Natural killer cell (primary cell): ENCODE data around the gene GALNT17. TPM values are rescaled to one million over a fixed set of nuclear protein-coding genes. Genes with fewer than 3 reads are reported as not detected.

Experiments used
- ATAC-seq, 3 donors: fragments of 150-1000 bp in 2 of 3; fragments of 200-7000 bp in 1 of 3; cut with Tn5 transposase; 1 replicate in 1 of 3; 2 replicates in 2 of 3; pipeline ENCODE4 v1.10.0; 2021; ENCODE audit warnings: mild to moderate bottlenecking in 2 of 3, moderate library complexity in 2 of 3
- DNase-seq, 2 donors: peaks; one replicate each; pipeline versions ENCODE4 v3.0.0 to v3.0.0-alpha.2; 2013 to 2021; ENCODE audit warnings: mixed read lengths in 1 of 2
- H3K27ac ChIP-seq: one replicate; pipeline ENCODE4 v1.5.1; 2013; ENCODE audit warnings: mild to moderate bottlenecking, low read length
- H3K27me3 ChIP-seq: one replicate; pipeline ENCODE4 v1.6.1; 2013; ENCODE audit warnings: low read length; ENCODE audit not compliant: control insufficient read depth, insufficient read depth
- H3K36me3 ChIP-seq: one replicate; pipeline ENCODE4 v1.6.1; 2013; ENCODE audit warnings: low read length; ENCODE audit not compliant: control insufficient read depth, insufficient read depth
- H3K4me1 ChIP-seq: one replicate; pipeline ENCODE4 v1.6.1; 2013; ENCODE audit warnings: low read length; ENCODE audit not compliant: control insufficient read depth, insufficient read depth
- H3K4me3 ChIP-seq: one replicate; pipeline ENCODE4 v1.5.1; 2013; ENCODE audit warnings: low read length
- H3K9me3 ChIP-seq: one replicate; pipeline ENCODE4 v1.6.1; 2013; ENCODE audit warnings: low read length; ENCODE audit not compliant: control insufficient read depth, insufficient read depth
- H3K27ac Mint-ChIP-seq, 2 donors: one replicate each; pipeline ENCODE4 v1.8.0; 2022; ENCODE audit warnings: mild to moderate bottlenecking in 2 of 2, mixed read lengths in 2 of 2, moderate library complexity in 1 of 2
- H3K27me3 Mint-ChIP-seq, 2 donors: one replicate each; pipeline ENCODE4 v1.8.0; 2022; ENCODE audit warnings: low read depth in 2 of 2, mixed read lengths in 2 of 2
- H3K36me3 Mint-ChIP-seq: one replicate; pipeline ENCODE4 v1.8.0; 2022; ENCODE audit warnings: mixed read lengths
- H3K4me1 Mint-ChIP-seq, 2 donors: one replicate each; pipeline ENCODE4 v1.8.0; 2022; ENCODE audit warnings: mixed read lengths in 2 of 2
- H3K4me3 Mint-ChIP-seq: one replicate; pipeline ENCODE4 v1.8.0; 2022; ENCODE audit warnings: mild to moderate bottlenecking, moderate library complexity, mixed read lengths
- H3K9me3 Mint-ChIP-seq, 2 donors: one replicate each; pipeline ENCODE4 v1.8.0; 2022; ENCODE audit warnings: mixed read lengths in 2 of 2
- WGBS: methylation state at CpG from one replicate; pipeline ENCODE4 v1.1.7; 2013; ENCODE audit warnings: missing lambda C conversion rate; ENCODE audit not compliant: insufficient coverage; 5-methylcytosine and 5-hydroxymethylcytosine counted together
- intact Hi-C: fragments of 100-400 bp; cut with micrococcal nuclease; formaldehyde crosslinking; loops from one replicate; pipeline ENCODE4 v1.14.2; 2022
- total RNA-seq, 4 donors: library from RNA; stranded (reverse); fragments of 120-200 nt in 1 of 4; gene quantifications; one replicate each; pipeline versions ENCODE4 v1.2.3 to v1.2.4, GENCODE V29; 2013 to 2022
- TF ChIP-seq, protein P1 (sequence below): fragments of 200-600 bp; IDR thresholded peaks from one replicate; pipeline ENCODE4 v1.8.0; 2022; ENCODE audit warnings: antibody characterized with exemption

GALNT17 gene
- total RNA-seq, 3 donors from 2014 or later (not counting 1 experiment from before 2014, with no cell fraction given): not detected

DNA sequence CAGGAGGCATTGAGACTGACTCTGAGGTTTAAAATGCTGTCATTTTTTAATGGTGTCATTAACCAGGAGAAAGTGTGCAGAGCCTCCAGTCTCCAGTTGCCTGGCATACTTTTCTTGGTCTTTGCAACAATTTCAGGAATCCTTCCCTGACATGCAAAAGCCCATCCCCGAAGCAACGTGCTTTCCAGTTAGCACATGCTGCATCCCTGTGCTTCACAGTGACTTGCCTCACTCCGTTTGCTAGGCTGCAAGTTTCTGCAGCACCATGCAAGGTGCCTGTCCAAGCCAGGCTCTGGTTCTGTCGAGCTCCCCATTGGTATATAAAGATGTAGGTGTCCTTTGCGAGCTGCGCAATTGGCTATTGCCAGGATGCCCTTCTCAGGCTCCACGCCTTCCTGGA, 135.0 kb downstream of the GALNT17 start:
- 74% methylated on average over 7 of the region's 7 CpGs for WGBS
- Histone ChIP-seq H3K27ac (no peak overlapping the region), H3K4me3 (no peak overlapping the region), H3K4me1 (no peaks in the 10 kb centered on the region), H3K27me3 (no peaks in the 10 kb centered on the region), H3K9me3 (peaks cover 14% of the 10 kb centered on the region), H3K36me3 (no peaks in the 10 kb centered on the region)
- ATAC-seq (no peak), DNase-seq (no peak)
- no peak overlapping the region for H3K4me3 Mint-ChIP-seq
- intact Hi-C loops: no loop called here
- no peaks in the 10 kb centered on the region for H3K36me3 Mint-ChIP-seq
- H3K27ac Mint-ChIP-seq: no peak overlapping the region
- H3K27me3 Mint-ChIP-seq: no peaks in the 10 kb centered on the region
- H3K4me1 Mint-ChIP-seq: no peaks in the 10 kb centered on the region
- TF ChIP-seq, protein P1, sequence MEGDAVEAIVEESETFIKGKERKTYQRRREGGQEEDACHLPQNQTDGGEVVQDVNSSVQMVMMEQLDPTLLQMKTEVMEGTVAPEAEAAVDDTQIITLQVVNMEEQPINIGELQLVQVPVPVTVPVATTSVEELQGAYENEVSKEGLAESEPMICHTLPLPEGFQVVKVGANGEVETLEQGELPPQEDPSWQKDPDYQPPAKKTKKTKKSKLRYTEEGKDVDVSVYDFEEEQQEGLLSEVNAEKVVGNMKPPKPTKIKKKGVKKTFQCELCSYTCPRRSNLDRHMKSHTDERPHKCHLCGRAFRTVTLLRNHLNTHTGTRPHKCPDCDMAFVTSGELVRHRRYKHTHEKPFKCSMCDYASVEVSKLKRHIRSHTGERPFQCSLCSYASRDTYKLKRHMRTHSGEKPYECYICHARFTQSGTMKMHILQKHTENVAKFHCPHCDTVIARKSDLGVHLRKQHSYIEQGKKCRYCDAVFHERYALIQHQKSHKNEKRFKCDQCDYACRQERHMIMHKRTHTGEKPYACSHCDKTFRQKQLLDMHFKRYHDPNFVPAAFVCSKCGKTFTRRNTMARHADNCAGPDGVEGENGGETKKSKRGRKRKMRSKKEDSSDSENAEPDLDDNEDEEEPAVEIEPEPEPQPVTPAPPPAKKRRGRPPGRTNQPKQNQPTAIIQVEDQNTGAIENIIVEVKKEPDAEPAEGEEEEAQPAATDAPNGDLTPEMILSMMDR: no peak
- H3K9me3 Mint-ChIP-seq: peaks cover 12 to 24% of the 10 kb centered on the region in 2 donors

DNA sequence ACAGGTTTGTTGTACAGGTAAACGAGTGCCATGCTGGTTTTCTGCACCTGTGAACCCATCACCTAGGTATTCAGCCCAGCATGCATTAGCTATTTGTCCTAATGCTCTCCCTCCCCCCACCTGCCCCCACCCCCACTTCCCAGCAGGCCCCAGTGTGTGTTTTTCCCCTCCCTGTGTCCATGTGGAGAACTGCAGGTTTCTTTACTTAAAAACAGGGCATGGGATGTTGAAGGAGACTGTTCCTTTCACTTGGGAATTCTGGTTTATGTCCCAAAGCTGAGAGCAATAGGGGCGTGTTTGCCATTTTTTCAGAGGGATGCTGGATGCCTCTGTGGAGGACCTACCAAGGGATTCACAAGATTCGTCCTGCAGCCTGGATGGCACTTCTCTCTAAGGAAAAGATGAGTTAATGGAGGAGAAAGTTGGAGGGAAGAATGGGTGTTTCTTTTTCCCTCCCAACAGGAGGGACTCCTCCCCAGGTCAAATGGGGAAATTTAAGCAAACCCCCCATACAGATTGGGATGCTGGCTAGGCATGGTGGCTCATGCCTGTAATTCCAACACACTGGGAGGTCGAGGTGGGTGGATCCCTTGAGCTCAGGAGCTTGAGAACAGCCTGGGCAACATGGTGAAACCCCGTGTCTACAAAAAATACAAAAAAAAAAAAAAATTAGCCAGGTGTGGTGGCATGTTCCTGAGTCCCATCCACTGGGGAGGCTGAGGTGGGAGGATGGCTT, 136.0 kb downstream of the GALNT17 start:
- Histone ChIP-seq H3K27ac (no peak overlapping the region), H3K36me3 (no peaks in the 10 kb centered on the region), H3K27me3 (no peaks in the 10 kb centered on the region), H3K4me1 (no peaks in the 10 kb centered on the region), H3K4me3 (no peak overlapping the region), H3K9me3 (peaks cover 14% of the 10 kb centered on the region)
- DNase-seq (no peak), ATAC-seq (no peak)
- Mint-ChIP-seq H3K4me3 (no peak overlapping the region), H3K27ac (no peak overlapping the region), H3K27me3 (no peaks in the 10 kb centered on the region), H3K9me3 (peaks cover 12 to 24% of the 10 kb centered on the region in 2 donors), H3K36me3 (no peaks in the 10 kb centered on the region), H3K4me1 (no peaks in the 10 kb centered on the region)
- intact Hi-C loops: no loop called here
- TF ChIP-seq, protein P1: no peak
- whole genome bisulfite sequencing: 70% methylated on average over 5 of the region's 5 CpGs

DNA sequence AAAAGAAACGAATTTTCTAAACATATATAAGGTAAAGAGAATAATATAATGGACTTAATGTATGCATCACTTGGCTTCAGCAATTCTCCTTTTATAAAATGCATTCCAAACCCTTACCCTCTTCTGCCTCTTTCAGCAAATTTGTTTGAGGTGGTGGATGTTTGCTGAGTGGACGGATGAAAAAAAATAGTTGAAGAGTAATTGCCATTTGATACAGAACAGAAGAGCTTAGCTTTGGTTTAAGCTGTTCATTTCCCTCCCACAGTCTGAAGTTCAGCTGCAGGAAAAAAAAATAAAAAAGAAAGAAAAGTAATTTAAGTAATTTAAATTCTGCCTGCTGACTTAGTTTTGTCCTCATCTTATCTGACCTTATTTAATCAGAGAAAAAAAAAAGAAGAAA, 138.6 kb downstream of the GALNT17 start:
- WGBS: no CpG with 5 or more reads among the region's 2 CpGs
- no peaks in the 10 kb centered on the region for H3K4me1 ChIP-seq
- ATAC-seq (no peak), DNase-seq (no peak)
- H3K36me3 Mint-ChIP-seq: no peaks in the 10 kb centered on the region
- H3K27ac ChIP-seq: no peak overlapping the region
- peaks cover 15% of the 10 kb centered on the region for H3K9me3 ChIP-seq
- no peaks in the 10 kb centered on the region for H3K36me3 ChIP-seq
- no peaks in the 10 kb centered on the region for H3K27me3 Mint-ChIP-seq
- no peaks in the 10 kb centered on the region for H3K4me1 Mint-ChIP-seq
- TF ChIP-seq, protein P1: no peak
- H3K9me3 Mint-ChIP-seq: peaks cover 4 to 18% of the 10 kb centered on the region in 2 donors
- intact Hi-C loops: no loop called here
- H3K4me3 Mint-ChIP-seq: no peak overlapping the region
- no peak overlapping the region for H3K4me3 ChIP-seq
- H3K27me3 ChIP-seq: no peaks in the 10 kb centered on the region
- no peak overlapping the region for H3K27ac Mint-ChIP-seq

DNA sequence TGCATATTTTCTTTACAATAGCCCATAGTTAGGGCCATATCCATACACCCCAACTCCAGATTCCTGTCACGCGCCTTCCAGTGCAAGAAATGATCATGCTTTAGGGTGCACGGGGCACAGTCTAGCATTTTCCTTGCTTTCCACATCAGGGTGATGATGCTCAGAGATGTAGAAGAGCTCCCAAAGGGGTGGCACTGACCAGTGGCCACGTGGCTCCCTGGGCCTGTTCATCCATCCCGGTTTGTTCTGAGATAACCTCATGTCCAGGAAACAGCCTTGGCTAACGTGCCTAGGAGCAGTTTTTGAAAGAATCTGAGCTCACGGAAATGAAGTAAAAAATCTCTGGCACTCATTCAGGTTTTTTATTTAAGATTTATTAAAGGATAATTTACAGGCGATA, 139.3 kb downstream of the GALNT17 start:
- Mint-ChIP-seq H3K36me3 (no peaks in the 10 kb centered on the region), H3K27me3 (no peaks in the 10 kb centered on the region), H3K4me3 (no peak overlapping the region), H3K27ac (no peak overlapping the region), H3K9me3 (peaks cover 4 to 20% of the 10 kb centered on the region in 2 donors), H3K4me1 (no peaks in the 10 kb centered on the region)
- no peaks in the 10 kb centered on the region for H3K36me3 ChIP-seq
- intact Hi-C loops: no loop called here
- H3K9me3 ChIP-seq: peaks cover 16% of the 10 kb centered on the region
- H3K4me1 ChIP-seq: no peaks in the 10 kb centered on the region
- no peak overlapping the region for H3K4me3 ChIP-seq
- no peak for ATAC-seq
- TF ChIP-seq, protein P1: no peak
- H3K27ac ChIP-seq: no peak overlapping the region
- 91% methylated on average over 7 of the region's 8 CpGs for WGBS
- DNase-seq: no peak
- H3K27me3 ChIP-seq: no peaks in the 10 kb centered on the region
